ENCODE data around the gene CD320. TPM values are rescaled to one million over a fixed set of nuclear protein-coding genes. Genes with fewer than 3 reads are reported as not detected.
A peak's percentile ranks its signal among the peaks of the same experiment; 100 is the strongest.

The CD320 gene
- total and polyA plus RNA-seq, 2 of the 8 experiments (the other 6 are each of a cell fraction or from before 2014, with no cell fraction given), result 80.4 to 157 TPM

GRCh38 chr19:8321067-8321985, 13.2 kb upstream of the CD320 start, which contains the start of the genes NDUFA7 and RPS28:
Gene NDUFA7 (minus strand): TSS chr19:8321375. CDS start chr19:8321358, 17 bp downstream.
Gene RPS28 (plus strand): TSS chr19:8321496. CDS start chr19:8321531, 35 bp downstream.
- H3K9ac ChIP-seq (replicated peaks in 1 of 4; ENCODE audit: extremely low read depth in 1 of 4, low read depth in 3 of 4, low read length in 3 of 4), result peak within 1 kb of the TSS; percentile 93 to 98 (median 95)
- peaks cover 16% of the 10 kb centered on the region for H3K23me2 ChIP-seq (ENCODE audit: low read depth, low read length)
- no peaks in the 10 kb centered on the region for H3K9me3 ChIP-seq (ENCODE audit: insufficient read depth in 2 of 2, low read depth in 1 of 2, low read length in 1 of 2)
- H4K91ac ChIP-seq (replicated peaks; ENCODE audit: insufficient read length, low read length), result peak within 1 kb of the TSS; percentile 79
- peak within 1 kb of the TSS; percentile 38 for H3K18ac ChIP-seq (ENCODE audit: extremely low read depth, low read length)
- H3K56ac ChIP-seq (replicated peaks; ENCODE audit: insufficient read length, low read depth, low read length), result peak within 1 kb of the TSS; percentile 91
- H3K27ac ChIP-seq (ENCODE audit: low read depth, low read length), result peak within 1 kb of the TSS; percentile 91
- H3K79me2 ChIP-seq (ENCODE audit: control insufficient read depth in 1 of 2, insufficient read depth in 2 of 2, low read length in 2 of 2), result peaks cover 0 to 33% of the 10 kb centered on the region in 2 experiments; a peak in 2 of 4 replicates
- no peak within 1 kb of the TSS for H2BK120ac ChIP-seq (replicated peaks; ENCODE audit: low read depth, low read length)
- H3K23ac ChIP-seq (ENCODE audit: insufficient read length), result no peak within 1 kb of the TSS
- peaks cover 5 to 15% of the 10 kb centered on the region in 2 experiments for H4K20me1 ChIP-seq (replicated peaks in 1 of 2; ENCODE audit: control insufficient read depth in 1 of 2, insufficient read depth in 2 of 2, low read length in 2 of 2)
- peak within 1 kb of the TSS; percentile 89 to 95 for H3K4me2 ChIP-seq (ENCODE audit: insufficient read depth in 1 of 2, low read depth in 2 of 2, low read length in 2 of 2)
- POLR2A ChIA-PET (ENCODE audit: partially characterized antibody), result interaction anchor here (0.6 to 27.1 kb wide), 23 partner anchors 8 to 1256 kb away, joined by 3 to 583 read pairs (median 4); partner anchors contain the start of genes CD320, KANK3, NDUFA7 and RAB11B
- DNase-seq (ENCODE audit: low read depth in 1 of 2, low spot score in 2 of 2) (peak; percentile 87 to 99), FAIRE-seq (no peak)
- peak within 1 kb of the TSS; percentile 32 for H3K14ac ChIP-seq (ENCODE audit: insufficient read length)
- H3K4ac ChIP-seq (replicated peaks; ENCODE audit: insufficient read length, low read depth, low read length), result peak within 1 kb of the TSS; percentile 65
- peak within 1 kb of the TSS; percentile 90 for H2BK12ac ChIP-seq (ENCODE audit: low read depth, low read length)
- no peaks in the 10 kb centered on the region for H3K27me3 ChIP-seq (replicated peaks in 1 of 4; ENCODE audit: control insufficient read depth in 3 of 4, extremely low read depth in 1 of 4, insufficient read depth in 3 of 4, low read length in 3 of 4)
- H3K4me3 ChIP-seq (ENCODE audit: extremely low read depth in 1 of 4, insufficient read depth in 2 of 4, low read depth in 3 of 4, low read length in 4 of 4), result peak within 1 kb of the TSS; percentile 90 to 98 (median 97)
- H3K79me1 ChIP-seq (ENCODE audit: low read depth, low read length), result peaks cover 10% of the 10 kb centered on the region; the same call in 1 of the 2 replicates
- peak within 1 kb of the TSS; percentile 95 for H2BK5ac ChIP-seq (ENCODE audit: low read depth, low read length)
- WGBS, 2 experiments (ENCODE audit: extremely low coverage in 1 of 2, insufficient coverage in 1 of 2, insufficient read length in 1 of 2, insufficient replicate concordance in 2 of 2, low coverage in 1 of 2, low lambda C conversion rate in 2 of 2, missing lambda C conversion rate in 1 of 2), result 1% methylated on average over 60 of the region's 72 CpGs; no CpG with 5 or more reads in 1 of the 2 experiments
- H3K4me1 ChIP-seq (replicated peaks in 1 of 4; ENCODE audit: control insufficient read depth in 3 of 4, insufficient read depth in 4 of 4, low read length in 3 of 4), result peaks cover 0 to 17% (median 9%) of the 10 kb centered on the region in 4 experiments; a peak in 6 of 7 replicates
- peak within 1 kb of the TSS; percentile 99 for H4K8ac ChIP-seq (ENCODE audit: extremely low read depth, insufficient read depth, low read length)
- H2AK5ac ChIP-seq (ENCODE audit: low read depth, low read length), result peak within 1 kb of the TSS; percentile 24; the same call in 1 of the 2 replicates
- peak within 1 kb of the TSS; percentile 65 for H4K5ac ChIP-seq (ENCODE audit: insufficient read length, low read depth, low read length)
- peak within 1 kb of the TSS; percentile 46; the same call in 1 of the 2 replicates for H2BK15ac ChIP-seq (ENCODE audit: low read length)
- CTCF ChIA-PET (ENCODE audit: partially characterized antibody), result interaction anchor here (1.1 to 5.2 kb wide), 3 partner anchors 9 to 14 kb away, joined by 3 to 32 read pairs (median 6); no protein-coding TSS in a partner anchor
- no peak within 1 kb of the TSS for H2BK20ac ChIP-seq (ENCODE audit: low read length)
- peak within 1 kb of the TSS; percentile 9; the same call in 1 of the 2 replicates for H2AFZ ChIP-seq (ENCODE audit: low read length)
- H3K36me3 ChIP-seq (ENCODE audit: control insufficient read depth in 2 of 4, insufficient read depth in 4 of 4, low read length in 3 of 4), result peaks cover 13 to 22% (median 17%) of the 10 kb centered on the region in 4 experiments
- TF ChIP-seq TBP (IDR thresholded peaks at IDR 0.05; ENCODE audit: low read depth, low read length), result peak; percentile 97
- no peak for TF ChIP-seq NRF1 (IDR thresholded peaks at IDR 0.05; ENCODE audit: low read depth, low read length)
- TF ChIP-seq BRCA1 (IDR thresholded peaks at IDR 0.05; ENCODE audit: low read depth, low read length), result peak; percentile 95
- no peak for TF ChIP-seq SAP30 (IDR thresholded peaks at IDR 0.05; ENCODE audit: insufficient read depth, insufficient replicate concordance, low read length)
- TF ChIP-seq GTF2F1 (IDR thresholded peaks at IDR 0.05; ENCODE audit: borderline replicate concordance, low read depth, low read length), result 0 out of 2 replicates have a peak, but pooled peaks have one; percentile 22
- TF ChIP-seq KDM1A (IDR thresholded peaks at IDR 0.05; ENCODE audit: borderline replicate concordance, low read length), result no peak
- TF ChIP-seq ATF3 (IDR thresholded peaks at IDR 0.05; ENCODE audit: insufficient read depth, low read depth, low read length), result 0 out of 2 replicates have a peak, but pooled peaks have one; percentile 56
- TF ChIP-seq EGR1 (IDR thresholded peaks at IDR 0.05; ENCODE audit: borderline replicate concordance, low read depth, low read length), result no peak

Data from H1 (cell line).